ENCODE data around the gene CD86. TPM values are rescaled to one million over a fixed set of nuclear protein-coding genes. Genes with fewer than 3 reads are reported as not detected.
A peak's percentile ranks its signal among the peaks of the same experiment; 100 is the strongest.

Gene CD86
- total RNA-seq, 1 donor from 2014 or later = 29.5 TPM

DNA sequence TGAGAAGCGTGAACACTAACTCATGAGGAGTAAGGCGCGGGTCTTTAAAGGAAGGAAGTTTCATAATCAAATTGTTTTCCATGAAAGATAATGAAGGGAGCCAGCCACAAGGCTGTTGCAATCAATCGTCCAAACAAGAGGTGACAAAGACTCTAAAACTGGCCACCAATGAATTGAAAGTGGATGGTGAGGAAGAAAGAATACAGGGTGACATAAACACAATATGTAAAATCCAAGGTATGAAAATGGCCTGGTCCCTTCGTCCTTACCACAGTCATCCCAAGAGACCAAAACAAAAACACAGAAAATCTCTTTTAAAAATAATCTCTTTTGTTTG, 12.0 kb downstream of the CD86 start:
- no peaks in the 10 kb centered on the region for H3K36me3 ChIP-seq
- no peaks in the 10 kb centered on the region for H3K9me3 ChIP-seq
- no peak for DNase-seq
- peaks cover 11% of the 10 kb centered on the region for H3K4me1 ChIP-seq
- ATAC-seq = no peak
- no peak overlapping the region for H3K4me3 ChIP-seq
- intact Hi-C loops (cut with DNase I) = no loop called here
- no peaks in the 10 kb centered on the region for H3K27me3 ChIP-seq (ENCODE audit: low read depth)
- no peak for TF ChIP-seq CTCF (IDR thresholded peaks at IDR 0.05)
- no peak overlapping the region for H3K27ac ChIP-seq

GRCh38 chr3:122067588-122068240, 12.6 kb downstream of the CD86 start:
- Histone ChIP-seq H3K9me3 (no peaks in the 10 kb centered on the region), H3K27ac (peak overlapping the region; percentile 27), H3K27me3 (ENCODE audit: low read depth) (no peaks in the 10 kb centered on the region), H3K4me1 (peaks cover 11% of the 10 kb centered on the region), H3K4me3 (no peak overlapping the region), H3K36me3 (no peaks in the 10 kb centered on the region)
- TF ChIP-seq CTCF (IDR thresholded peaks at IDR 0.05) = no peak
- intact Hi-C loops (cut with DNase I) = no loop called here
- ATAC-seq (no peak), DNase-seq (no peak)

DNA sequence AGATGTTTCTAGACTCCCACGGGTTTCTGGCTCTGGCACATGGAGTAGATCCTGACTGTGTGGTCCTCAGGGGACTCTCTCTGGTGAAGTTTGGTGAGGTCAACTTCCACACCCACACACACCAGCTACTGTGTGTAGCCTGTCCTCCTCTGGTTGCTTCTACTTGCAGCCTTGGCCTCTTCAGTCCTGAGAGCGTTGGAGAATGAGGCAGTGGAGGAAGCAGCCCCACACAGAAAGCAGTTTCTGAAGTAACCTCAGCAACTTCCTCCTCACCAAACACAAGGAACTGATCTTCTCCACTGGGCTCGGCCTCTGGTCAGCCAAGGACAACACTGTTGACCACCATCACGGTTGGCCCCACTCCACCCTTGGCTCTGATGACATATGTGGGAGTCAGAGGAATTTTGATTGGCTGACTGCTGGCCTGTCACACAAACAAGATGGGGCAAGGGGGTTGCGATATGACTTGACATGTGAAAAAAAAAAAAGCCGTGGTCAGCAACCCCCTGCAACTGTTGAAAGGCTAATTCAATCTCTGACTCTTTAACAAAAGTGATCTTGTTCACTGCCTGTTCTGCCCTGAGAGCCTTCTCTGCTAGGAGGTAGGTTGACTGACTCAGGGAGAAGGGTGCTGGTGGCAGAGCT, 19.6 kb downstream of the CD86 start:
- no peaks in the 10 kb centered on the region for H3K36me3 ChIP-seq
- DNase-seq (peak; percentile 77), ATAC-seq (peak; percentile 68 to 88)
- intact Hi-C loops (cut with DNase I) = no loop called here
- H3K4me1 ChIP-seq = peaks cover 18% of the 10 kb centered on the region
- H3K27me3 ChIP-seq (ENCODE audit: low read depth) = no peaks in the 10 kb centered on the region
- H3K9me3 ChIP-seq = no peaks in the 10 kb centered on the region
- no peak overlapping the region for H3K4me3 ChIP-seq
- no peak for TF ChIP-seq CTCF (IDR thresholded peaks at IDR 0.05)
- peak overlapping the region; percentile 41 for H3K27ac ChIP-seq

GRCh38 chr3:122076491-122077292, 21.5 kb downstream of the CD86 start:
- intact Hi-C loops (cut with DNase I) = no loop called here
- no peak for TF ChIP-seq CTCF (IDR thresholded peaks at IDR 0.05)
- Histone ChIP-seq H3K27me3 (ENCODE audit: low read depth) (no peaks in the 10 kb centered on the region), H3K9me3 (no peaks in the 10 kb centered on the region), H3K27ac (no peak overlapping the region), H3K4me3 (no peak overlapping the region), H3K36me3 (no peaks in the 10 kb centered on the region), H3K4me1 (peaks cover 18% of the 10 kb centered on the region)
- ATAC-seq (peak in 1 of 2 donors; percentile 26), DNase-seq (no peak)

DNA sequence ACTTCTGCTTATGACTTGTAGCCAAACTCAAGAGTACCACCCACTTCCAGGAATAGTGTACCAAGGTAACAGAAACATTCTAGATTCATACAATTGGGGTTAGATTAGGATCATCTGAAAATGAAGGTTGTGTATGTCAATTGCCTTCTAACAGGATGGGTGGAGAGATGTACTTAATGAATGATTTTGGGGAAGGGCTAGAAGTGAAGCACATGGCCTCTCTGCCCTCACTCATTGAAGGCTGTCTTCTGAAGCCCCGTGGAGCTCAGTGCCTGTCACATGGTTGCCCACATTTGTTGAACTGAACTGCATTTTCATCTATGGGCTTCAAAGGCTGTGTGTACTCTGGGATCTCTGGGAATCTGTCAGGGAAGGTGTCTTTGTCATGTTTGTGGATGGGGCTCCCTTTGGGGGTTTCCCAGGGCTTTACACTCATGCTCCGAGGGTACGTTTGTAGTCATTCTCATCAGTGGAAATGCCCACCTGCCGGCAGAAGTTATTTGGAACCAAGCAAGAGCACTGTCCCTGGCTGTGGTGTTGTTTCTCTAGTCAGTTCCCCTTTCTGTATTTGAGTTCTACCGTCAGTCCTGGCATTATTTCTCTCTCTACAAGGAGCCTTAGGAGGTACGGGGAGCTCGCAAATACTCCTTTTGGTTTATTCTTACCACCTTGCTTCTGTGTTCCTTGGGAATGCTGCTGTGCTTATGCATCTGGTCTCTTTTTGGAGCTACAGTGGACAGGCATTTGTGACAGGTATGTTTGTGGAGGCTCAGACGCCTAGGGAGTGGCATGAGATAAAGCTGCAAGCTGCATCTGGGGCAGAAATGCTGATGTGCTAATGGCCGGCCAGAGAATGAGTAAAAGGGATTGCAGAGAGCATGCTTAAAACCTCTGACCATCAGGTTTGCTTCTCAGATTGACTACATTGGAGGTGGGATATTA, 22.4 kb downstream of the CD86 start:
- Histone ChIP-seq H3K36me3 (no peaks in the 10 kb centered on the region), H3K4me3 (no peak overlapping the region), H3K4me1 (peaks cover 18% of the 10 kb centered on the region), H3K27ac (no peak overlapping the region), H3K27me3 (ENCODE audit: low read depth) (no peaks in the 10 kb centered on the region), H3K9me3 (no peaks in the 10 kb centered on the region)
- no peak for TF ChIP-seq CTCF (IDR thresholded peaks at IDR 0.05)
- intact Hi-C loops (cut with DNase I) = no loop called here
- ATAC-seq (no peak), DNase-seq (no peak)

All from lower lobe of right lung (tissue), 2 donors.